Glutamatergic neuron (in vitro differentiated cells): ENCODE data around the gene C10orf71. TPM values are rescaled to one million over a fixed set of nuclear protein-coding genes. Genes with fewer than 3 reads are reported as not detected.

Source experiments
- DNase-seq: peaks from one replicate; pipeline ENCODE4 v3.0.0; 2022
- H3K27ac Mint-ChIP-seq: one replicate; pipeline ENCODE4 v1.8.0; 2020; ENCODE audit warnings: mild to moderate bottlenecking, mixed read lengths, inconsistent platforms; ENCODE audit not compliant: unreplicated experiment
- H3K27me3 Mint-ChIP-seq: one replicate; pipeline ENCODE4 v1.8.0; 2020; ENCODE audit warnings: mild to moderate bottlenecking, moderate library complexity, mixed read lengths, inconsistent platforms; ENCODE audit not compliant: unreplicated experiment
- H3K36me3 Mint-ChIP-seq: one replicate; pipeline ENCODE4 v1.8.0; 2020; ENCODE audit warnings: mild to moderate bottlenecking, mixed read lengths, inconsistent platforms; ENCODE audit not compliant: unreplicated experiment
- H3K4me1 Mint-ChIP-seq: one replicate; pipeline ENCODE4 v1.8.0; 2020; ENCODE audit warnings: mild to moderate bottlenecking, low read depth, mixed read lengths, inconsistent platforms; ENCODE audit not compliant: unreplicated experiment
- H3K4me3 Mint-ChIP-seq: one replicate; pipeline ENCODE4 v1.8.0; 2020; ENCODE audit warnings: mild to moderate bottlenecking, mixed read lengths, inconsistent platforms; ENCODE audit not compliant: unreplicated experiment
- H3K9me3 Mint-ChIP-seq: one replicate; pipeline ENCODE4 v1.8.0; 2020; ENCODE audit warnings: mild to moderate bottlenecking, moderate library complexity, mixed read lengths, inconsistent platforms; ENCODE audit not compliant: unreplicated experiment
- CTCF ChIP-seq: fragments of 200-600 bp; sonication (generic); IDR thresholded peaks from one replicate; pipeline ENCODE4 v1.5.0; 2021; ENCODE audit not compliant: partially characterized antibody, unreplicated experiment
- total RNA-seq: library from RNA; stranded (reverse); fragmentation: NEBNext Ultra II Directional; extraction: Animal tissue kit (Norgen Biotek cat#: 25700); gene quantifications from one replicate; pipeline ENCODE4 v1.2.1, GENCODE V29; 2021; ENCODE audit not compliant: unreplicated experiment

C10orf71 gene
- total RNA-seq, 1 donor from 2014 or later = 0.12 TPM

DNA sequence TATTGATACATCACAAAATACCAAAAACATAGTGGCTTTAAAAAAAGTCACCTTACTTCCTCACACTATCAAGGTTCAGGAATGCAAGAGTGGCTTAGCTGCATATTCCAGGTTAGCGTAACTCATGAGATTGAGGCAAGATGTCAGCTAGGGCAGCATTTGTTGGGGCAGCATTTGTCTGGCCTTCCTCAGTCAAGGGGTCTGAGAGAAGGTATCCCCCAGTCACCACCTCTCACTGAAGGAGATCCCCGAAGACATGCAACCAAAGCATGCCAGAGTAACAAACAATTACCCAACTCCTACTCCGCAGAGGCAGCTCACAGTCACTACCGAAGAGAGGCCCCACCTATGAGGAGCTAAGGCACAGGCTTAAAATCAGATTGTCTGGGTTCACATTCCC lies 48.4 kb downstream of the C10orf71 start:
- DNase-seq = no peak
- H3K4me1 Mint-ChIP-seq = peaks cover 11% of the 10 kb centered on the region
- H3K27me3 Mint-ChIP-seq = peaks cover 1% of the 10 kb centered on the region
- H3K36me3 Mint-ChIP-seq = peaks cover 16% of the 10 kb centered on the region
- H3K27ac Mint-ChIP-seq = no peak overlapping the region
- no peak for TF ChIP-seq CTCF
- no peaks in the 10 kb centered on the region for H3K9me3 Mint-ChIP-seq
- H3K4me3 Mint-ChIP-seq = no peak overlapping the region

GRCh38 chr10:49347827-49348226 lies 48.9 kb downstream of the C10orf71 start:
- peaks cover 13% of the 10 kb centered on the region for H3K4me1 Mint-ChIP-seq
- H3K4me3 Mint-ChIP-seq = no peak overlapping the region
- H3K9me3 Mint-ChIP-seq = peaks cover 2% of the 10 kb centered on the region
- no peak overlapping the region for H3K27ac Mint-ChIP-seq
- no peak for TF ChIP-seq CTCF
- DNase-seq = no peak
- H3K36me3 Mint-ChIP-seq = peaks cover 16% of the 10 kb centered on the region
- H3K27me3 Mint-ChIP-seq = peaks cover 1% of the 10 kb centered on the region

- Mint-ChIP-seq H3K27ac (no peak overlapping the region), H3K4me1 (peaks cover 11% of the 10 kb centered on the region), H3K9me3 (peaks cover 2% of the 10 kb centered on the region), H3K4me3 (no peak overlapping the region), H3K36me3 (peaks cover 16% of the 10 kb centered on the region), H3K27me3 (peaks cover 1% of the 10 kb centered on the region)
- TF ChIP-seq CTCF = no peak
- DNase-seq = no peak
Measured at GRCh38 chr10:49348593-49348992, 49.6 kb downstream of the C10orf71 start.

- Mint-ChIP-seq H3K9me3 (peaks cover 2% of the 10 kb centered on the region), H3K27ac (no peak overlapping the region), H3K27me3 (peaks cover 1% of the 10 kb centered on the region), H3K4me3 (no peak overlapping the region), H3K4me1 (peaks cover 11% of the 10 kb centered on the region), H3K36me3 (peaks cover 16% of the 10 kb centered on the region)
- DNase-seq = no peak
- no peak for TF ChIP-seq CTCF
Measured at GRCh38 chr10:49349390-49349789, 50.4 kb downstream of the C10orf71 start.

- no peak for TF ChIP-seq CTCF
- Mint-ChIP-seq H3K36me3 (peaks cover 16% of the 10 kb centered on the region), H3K27ac (no peak overlapping the region), H3K4me1 (peaks cover 11% of the 10 kb centered on the region), H3K27me3 (peaks cover 1% of the 10 kb centered on the region), H3K4me3 (no peak overlapping the region), H3K9me3 (peaks cover 2% of the 10 kb centered on the region)
- DNase-seq = no peak
Measured at GRCh38 chr10:49350138-49350537, 51.2 kb downstream of the C10orf71 start.
